GM12873 (cell line): ENCODE measurements around the gene C11orf91.

Source experiments
- TF ChIP-seq, protein P1 (sequence below): IDR thresholded peaks from 2 replicates; pipeline ENCODE4 v1.5.1; 2012; ENCODE audit warnings: low read depth, mild to moderate bottlenecking, moderate library complexity, low read length, control low read depth; ENCODE audit not compliant: insufficient read depth; ENCODE audit errors: missing control alignments

The C11orf91 gene

GRCh38 chr11:33692013-33692504 lies 8.6 kb downstream of the C11orf91 start:
- TF ChIP-seq, protein P1, sequence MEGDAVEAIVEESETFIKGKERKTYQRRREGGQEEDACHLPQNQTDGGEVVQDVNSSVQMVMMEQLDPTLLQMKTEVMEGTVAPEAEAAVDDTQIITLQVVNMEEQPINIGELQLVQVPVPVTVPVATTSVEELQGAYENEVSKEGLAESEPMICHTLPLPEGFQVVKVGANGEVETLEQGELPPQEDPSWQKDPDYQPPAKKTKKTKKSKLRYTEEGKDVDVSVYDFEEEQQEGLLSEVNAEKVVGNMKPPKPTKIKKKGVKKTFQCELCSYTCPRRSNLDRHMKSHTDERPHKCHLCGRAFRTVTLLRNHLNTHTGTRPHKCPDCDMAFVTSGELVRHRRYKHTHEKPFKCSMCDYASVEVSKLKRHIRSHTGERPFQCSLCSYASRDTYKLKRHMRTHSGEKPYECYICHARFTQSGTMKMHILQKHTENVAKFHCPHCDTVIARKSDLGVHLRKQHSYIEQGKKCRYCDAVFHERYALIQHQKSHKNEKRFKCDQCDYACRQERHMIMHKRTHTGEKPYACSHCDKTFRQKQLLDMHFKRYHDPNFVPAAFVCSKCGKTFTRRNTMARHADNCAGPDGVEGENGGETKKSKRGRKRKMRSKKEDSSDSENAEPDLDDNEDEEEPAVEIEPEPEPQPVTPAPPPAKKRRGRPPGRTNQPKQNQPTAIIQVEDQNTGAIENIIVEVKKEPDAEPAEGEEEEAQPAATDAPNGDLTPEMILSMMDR = no peak

DNA sequence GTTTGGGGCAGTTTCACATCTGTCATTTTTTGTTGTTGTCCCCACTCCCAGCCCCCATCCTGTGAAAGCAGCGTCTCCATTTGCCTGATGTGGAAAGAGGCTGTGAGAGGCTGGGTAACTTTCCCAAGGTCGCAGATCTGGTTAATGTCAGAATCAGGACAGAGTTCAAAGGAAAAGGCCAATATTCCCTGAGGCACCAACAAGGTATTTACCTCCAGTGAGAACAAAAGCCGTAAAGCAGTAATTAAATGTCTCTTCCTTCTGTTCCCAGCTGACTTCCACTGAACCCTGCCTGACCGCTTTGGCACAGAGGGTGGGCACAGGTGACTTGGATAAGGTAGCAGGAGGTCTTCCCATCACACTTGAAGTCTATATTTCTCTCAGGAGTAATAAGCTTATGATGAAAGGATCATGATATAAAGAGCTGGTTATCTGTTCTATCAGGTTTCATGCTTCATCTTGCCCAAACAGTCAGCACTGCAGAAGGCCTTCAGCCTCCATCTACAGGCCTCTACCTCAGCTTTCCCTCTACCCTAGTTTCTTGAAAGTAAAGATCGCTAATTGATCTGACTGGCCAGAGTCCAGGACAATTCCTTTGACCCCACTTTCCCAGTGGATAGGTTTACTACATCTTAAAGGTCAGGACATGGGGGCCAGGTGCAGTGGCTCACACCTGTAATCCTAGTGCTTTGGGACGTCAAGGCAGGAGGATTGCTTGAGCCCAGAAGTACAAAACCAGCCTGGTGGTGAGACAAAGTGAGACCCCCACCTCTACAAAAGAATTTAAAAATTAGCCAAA lies 9.4 kb downstream of the C11orf91 start:
- TF ChIP-seq, protein P1 = no peak

GRCh38 chr11:33690290-33691065 lies 10.1 kb downstream of the C11orf91 start:
- TF ChIP-seq, protein P1 = no peak

GRCh38 chr11:33689501-33689900 lies 11.1 kb downstream of the C11orf91 start:
- TF ChIP-seq, protein P1 = no peak

- TF ChIP-seq, protein P1 = no peak
Measured at GRCh38 chr11:33689085-33689484, 11.5 kb downstream of the C11orf91 start.

GRCh38 chr11:33687733-33688479 lies 12.7 kb downstream of the C11orf91 start:
- TF ChIP-seq, protein P1 = peak; percentile 66
